DND-41 (cell line): ENCODE data around the gene FBLN5.

ENCODE experiments used
- ATAC-seq: fragments of 200-7000 bp; cut with Tn5 transposase; 3 replicates; pipeline ENCODE4 v1.9.1; 2021; ENCODE audit warnings: low read depth; ENCODE audit not compliant: insufficient read depth
- DNase-seq: peaks from one replicate; pipeline ENCODE4 v3.0.0-alpha.2; 2020
- H2AFZ ChIP-seq: 2 replicates; pipeline ENCODE4 v1.6.0; 2012; ENCODE audit warnings: low read depth, low read length
- H3K27ac ChIP-seq: 2 replicates; pipeline ENCODE4 v1.5.1; 2012; ENCODE audit warnings: low read length, inconsistent platforms
- H3K27me3 ChIP-seq: fragments of 200-600 bp; sonication (generic); 2 replicates; pipeline ENCODE4 v1.6.0; 2012; ENCODE audit warnings: low read length, mild to moderate bottlenecking, inconsistent platforms; ENCODE audit not compliant: insufficient read depth, poor library complexity
- H3K36me3 ChIP-seq: 2 replicates; pipeline ENCODE4 v1.5.1; 2012; ENCODE audit warnings: low read length, inconsistent platforms; ENCODE audit not compliant: insufficient read depth
- H3K4me1 ChIP-seq: 2 replicates; pipeline ENCODE4 v1.5.1; 2012; ENCODE audit warnings: mild to moderate bottlenecking, low read length; ENCODE audit not compliant: insufficient read depth
- H3K4me2 ChIP-seq: 2 replicates; pipeline ENCODE4 v1.6.0; 2012; ENCODE audit warnings: mild to moderate bottlenecking, moderate library complexity, low read length, inconsistent platforms; ENCODE audit not compliant: insufficient read depth
- H3K4me3 ChIP-seq, 2 experiments: fragments of 200-600 bp in 1 of 2; shearing (Covaris generic) in 1 of 2; 2 replicates each; pipeline ENCODE4 v1.5.1; 2012 to 2016; ENCODE audit warnings: inconsistent platforms in 2 of 2, low read length in 2 of 2, mild to moderate bottlenecking in 2 of 2, low read depth in 1 of 2, moderate library complexity in 1 of 2
- H3K79me2 ChIP-seq: 2 replicates; pipeline ENCODE4 v1.6.0; 2012; ENCODE audit warnings: low read length, inconsistent platforms; ENCODE audit not compliant: insufficient read depth
- H3K9ac ChIP-seq: 2 replicates; pipeline ENCODE4 v1.6.0; 2012; ENCODE audit warnings: low read depth, mild to moderate bottlenecking, inconsistent platforms, low read length, moderate library complexity
- H3K9me3 ChIP-seq: 2 replicates; pipeline ENCODE4 v1.5.1; 2012; ENCODE audit warnings: low read length, moderate library complexity, mild to moderate bottlenecking, inconsistent platforms; ENCODE audit not compliant: insufficient read depth, severe bottlenecking
- H4K20me1 ChIP-seq: 2 replicates; pipeline ENCODE4 v1.6.0; 2012; ENCODE audit warnings: low read length; ENCODE audit not compliant: insufficient read depth
- CTCF ChIP-seq: IDR thresholded peaks from 2 replicates; pipeline ENCODE4 v1.5.1; 2012; ENCODE audit warnings: borderline replicate concordance, low read length, moderate library complexity, mild to moderate bottlenecking; ENCODE audit not compliant: poor library complexity, severe bottlenecking; ENCODE audit errors: extremely low read depth
- EZH2 ChIP-seq: IDR thresholded peaks from 3 replicates; pipeline ENCODE4 v1.6.1; 2012; ENCODE audit warnings: borderline replicate concordance, low read depth, mild to moderate bottlenecking, moderate library complexity, low read length, inconsistent platforms; ENCODE audit not compliant: severe bottlenecking

FBLN5 gene

DNA sequence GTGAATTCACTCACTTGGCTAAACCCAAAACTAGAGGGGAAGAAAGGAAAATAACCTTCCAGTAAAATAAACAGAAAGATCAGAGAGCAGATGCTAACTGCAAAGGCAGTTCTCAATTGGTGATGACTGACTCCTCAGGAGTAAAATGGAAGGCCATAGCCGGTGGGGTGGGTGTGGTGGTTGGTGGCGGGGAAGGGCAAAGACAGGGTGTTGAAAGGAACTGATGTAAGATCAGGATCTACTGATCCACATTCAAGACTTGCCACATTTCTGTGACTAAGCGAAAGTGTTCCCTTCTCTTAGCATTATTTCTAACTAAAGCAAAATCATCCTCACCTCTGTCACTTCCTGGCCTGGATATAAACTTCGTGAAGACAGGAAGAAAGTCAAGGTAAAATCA, 53.8 kb downstream of the FBLN5 start:
- DNase-seq, result no peak
- H3K27ac ChIP-seq, result no peak overlapping the region; the same call in 1 of the 2 replicates
- H2AFZ ChIP-seq, result no peak overlapping the region
- no peak for TF ChIP-seq EZH2
- no peak for TF ChIP-seq CTCF
- H3K4me1 ChIP-seq, result peaks cover 20% of the 10 kb centered on the region
- no peak overlapping the region for H3K4me3 ChIP-seq
- no peaks in the 10 kb centered on the region for H3K36me3 ChIP-seq
- no peak for ATAC-seq
- no peaks in the 10 kb centered on the region for H3K27me3 ChIP-seq
- H3K79me2 ChIP-seq, result no peaks in the 10 kb centered on the region
- H3K4me2 ChIP-seq, result no peak overlapping the region
- H4K20me1 ChIP-seq, result no peaks in the 10 kb centered on the region
- H3K9me3 ChIP-seq, result no peaks in the 10 kb centered on the region
- no peak overlapping the region for H3K9ac ChIP-seq

DNA sequence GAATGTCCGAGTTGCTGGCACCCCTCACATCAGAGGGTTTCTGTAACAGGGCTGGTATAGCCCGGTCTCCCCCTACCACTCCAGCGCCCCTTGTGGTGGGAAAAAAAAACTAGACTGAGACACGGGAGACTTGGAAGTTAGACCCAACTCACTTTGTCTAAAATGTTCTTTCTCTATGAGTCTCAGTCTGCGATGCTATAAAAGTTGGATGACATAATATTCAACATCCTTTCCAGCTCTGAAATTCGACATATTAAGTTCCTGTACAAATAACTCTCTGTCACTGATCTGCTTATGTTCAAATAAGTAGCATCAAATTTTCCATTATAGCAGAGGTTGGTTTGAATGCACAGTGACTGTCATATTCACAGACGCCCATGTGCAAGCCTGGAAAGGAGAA, 54.5 kb downstream of the FBLN5 start:
- Histone ChIP-seq H3K4me1 (peaks cover 20% of the 10 kb centered on the region), H3K79me2 (no peaks in the 10 kb centered on the region), H3K4me2 (no peak overlapping the region)

GRCh38 chr14:91891721-91892220, 55.7 kb downstream of the FBLN5 start:
- TF ChIP-seq CTCF (no peak), EZH2 (no peak)

More for the DNA sequence above, 54.5 kb downstream of the FBLN5 start:
- Histone ChIP-seq H3K9me3 (no peaks in the 10 kb centered on the region), H3K4me3 (no peak overlapping the region), H3K27me3 (no peaks in the 10 kb centered on the region), H3K27ac (no peak overlapping the region), H2AFZ (no peak overlapping the region), H3K36me3 (no peaks in the 10 kb centered on the region), H4K20me1 (no peaks in the 10 kb centered on the region), H3K9ac (no peak overlapping the region)
- ATAC-seq (no peak), DNase-seq (no peak)
- TF ChIP-seq EZH2 (no peak), CTCF (peak; percentile 43)

GRCh38 chr14:91891101-91891500, 56.4 kb downstream of the FBLN5 start:
- Histone ChIP-seq H3K4me3 (no peak overlapping the region), H3K4me1 (peaks cover 20% of the 10 kb centered on the region), H2AFZ (no peak overlapping the region), H3K36me3 (no peaks in the 10 kb centered on the region), H3K9me3 (no peaks in the 10 kb centered on the region), H4K20me1 (no peaks in the 10 kb centered on the region), H3K9ac (no peak overlapping the region), H3K27me3 (no peaks in the 10 kb centered on the region), H3K79me2 (no peaks in the 10 kb centered on the region), H3K27ac (peak overlapping the region; percentile 35), H3K4me2 (no peak overlapping the region)
- ATAC-seq (no peak), DNase-seq (no peak)
- TF ChIP-seq CTCF (no peak), EZH2 (no peak)

More at GRCh38 chr14:91891721-91892220, 55.7 kb downstream of the FBLN5 start:
- no peaks in the 10 kb centered on the region for H3K79me2 ChIP-seq
- no peak overlapping the region for H3K4me3 ChIP-seq
- H3K9me3 ChIP-seq, result no peaks in the 10 kb centered on the region
- no peak overlapping the region for H2AFZ ChIP-seq
- no peak overlapping the region for H3K4me2 ChIP-seq
- no peaks in the 10 kb centered on the region for H3K27me3 ChIP-seq
- no peaks in the 10 kb centered on the region for H4K20me1 ChIP-seq
- no peaks in the 10 kb centered on the region for H3K36me3 ChIP-seq
- H3K4me1 ChIP-seq, result peaks cover 20% of the 10 kb centered on the region
- ATAC-seq (no peak), DNase-seq (no peak)
- H3K27ac ChIP-seq, result no peak overlapping the region
- H3K9ac ChIP-seq, result no peak overlapping the region
